Nephron (organoid): ENCODE data around the gene TTC21A.
A peak's percentile ranks its signal among the peaks of the same experiment; 100 is the strongest.

Experiments
- H3K27ac Mint-ChIP-seq, 3 experiments: 2 replicates each; pipeline ENCODE4 v1.8.0; 2020; ENCODE audit warnings: mixed read lengths in 3 of 3, mild to moderate bottlenecking in 2 of 3, moderate library complexity in 1 of 3
- H3K27me3 Mint-ChIP-seq: 2 replicates; pipeline ENCODE4 v1.8.0; 2021; ENCODE audit warnings: low read depth, mild to moderate bottlenecking, moderate library complexity, mixed read lengths
- H3K36me3 Mint-ChIP-seq: 2 replicates; pipeline ENCODE4 v1.8.0; 2020; ENCODE audit warnings: low read depth, mixed read lengths
- H3K4me1 Mint-ChIP-seq: 2 replicates; pipeline ENCODE4 v1.8.0; 2020; ENCODE audit warnings: mixed read lengths
- H3K4me3 Mint-ChIP-seq, 3 experiments: 2 replicates each; pipeline ENCODE4 v1.8.0; 2020; ENCODE audit warnings: mild to moderate bottlenecking in 3 of 3, mixed read lengths in 3 of 3, moderate library complexity in 2 of 3
- H3K9me3 Mint-ChIP-seq: 2 replicates; pipeline ENCODE4 v1.8.0; 2020; ENCODE audit warnings: mixed read lengths
- CTCF ChIP-seq, 3 experiments: fragments of 200-600 bp; sonication (generic); IDR thresholded peaks; one replicate each; pipeline ENCODE4 v1.5.0; 2021; ENCODE audit warnings: antibody characterized with exemption in 3 of 3; ENCODE audit not compliant: unreplicated experiment in 3 of 3

The TTC21A gene

GRCh38 chr3:39086144-39086543 is 21.3 kb upstream of the TTC21A start:
- H3K36me3 Mint-ChIP-seq, result peaks cover 78% of the 10 kb centered on the region
- TF ChIP-seq CTCF (IDR thresholded peaks at IDR 0.05; ENCODE audit: unreplicated experiment in 3 of 3), result no peak
- H3K27ac Mint-ChIP-seq, result no peak overlapping the region
- H3K9me3 Mint-ChIP-seq, result no peaks in the 10 kb centered on the region
- H3K4me3 Mint-ChIP-seq, result no peak overlapping the region
- no peaks in the 10 kb centered on the region for H3K27me3 Mint-ChIP-seq
- H3K4me1 Mint-ChIP-seq, result peaks cover 3% of the 10 kb centered on the region

DNA sequence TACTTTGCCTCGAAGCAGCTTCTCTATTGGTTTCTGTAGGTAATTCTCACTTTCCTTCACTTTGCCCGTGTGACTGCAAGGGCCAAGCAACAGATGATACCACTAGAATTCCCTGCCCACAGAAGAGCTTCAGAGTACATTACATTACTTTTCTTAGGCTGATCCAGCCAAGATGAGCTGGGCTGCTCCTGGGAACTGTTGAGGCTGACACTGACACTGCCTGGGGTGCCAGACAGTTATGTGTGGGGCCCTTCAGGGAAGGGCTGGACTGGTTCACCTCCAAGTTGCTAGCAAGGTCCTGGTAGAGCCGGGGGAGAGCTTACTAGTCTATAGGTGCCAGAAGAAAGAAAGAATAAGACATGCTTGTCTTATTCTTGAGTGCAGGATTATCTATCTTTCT is 19.0 kb upstream of the TTC21A start:
- Mint-ChIP-seq H3K36me3 (peaks cover 70% of the 10 kb centered on the region), H3K4me1 (peaks cover 3% of the 10 kb centered on the region), H3K27ac (peak overlapping the region; percentile 12 to 82 (median 44)), H3K9me3 (no peaks in the 10 kb centered on the region), H3K27me3 (no peaks in the 10 kb centered on the region), H3K4me3 (no peak overlapping the region)
- no peak for TF ChIP-seq CTCF (IDR thresholded peaks at IDR 0.05; ENCODE audit: unreplicated experiment in 3 of 3)

- TF ChIP-seq CTCF (IDR thresholded peaks at IDR 0.05; ENCODE audit: unreplicated experiment in 3 of 3), result no peak
- Mint-ChIP-seq H3K4me1 (peaks cover 3% of the 10 kb centered on the region), H3K4me3 (no peak overlapping the region), H3K9me3 (no peaks in the 10 kb centered on the region), H3K27me3 (no peaks in the 10 kb centered on the region), H3K27ac (peak overlapping the region in 1 of 3 experiments; percentile 82), H3K36me3 (peaks cover 69% of the 10 kb centered on the region)
Observed at GRCh38 chr3:39088889-39089288, 18.6 kb upstream of the TTC21A start.

DNA sequence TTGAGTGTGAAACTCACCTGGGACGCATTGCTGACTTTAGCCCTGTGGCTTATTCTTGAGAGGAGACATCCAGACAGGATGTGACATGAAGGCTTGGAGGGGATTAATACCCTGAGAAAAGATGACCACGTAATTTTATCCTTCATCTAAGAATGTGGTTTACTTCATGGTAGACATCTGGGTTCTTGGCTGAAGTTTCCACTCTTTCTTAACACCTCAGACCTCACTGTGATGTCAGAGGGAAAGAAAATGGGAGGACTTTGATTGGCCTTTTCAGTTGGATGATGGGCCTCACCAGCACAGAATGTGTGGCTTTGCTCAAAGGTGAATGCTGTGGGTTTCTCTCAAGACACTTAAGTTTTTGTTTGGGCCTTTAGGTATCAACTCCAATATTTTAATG is 16.6 kb upstream of the TTC21A start:
- Mint-ChIP-seq H3K27me3 (no peaks in the 10 kb centered on the region), H3K4me3 (no peak overlapping the region), H3K4me1 (peaks cover 17% of the 10 kb centered on the region), H3K36me3 (peaks cover 80% of the 10 kb centered on the region), H3K9me3 (no peaks in the 10 kb centered on the region), H3K27ac (no peak overlapping the region)
- no peak for TF ChIP-seq CTCF (IDR thresholded peaks at IDR 0.05; ENCODE audit: unreplicated experiment in 3 of 3)

DNA sequence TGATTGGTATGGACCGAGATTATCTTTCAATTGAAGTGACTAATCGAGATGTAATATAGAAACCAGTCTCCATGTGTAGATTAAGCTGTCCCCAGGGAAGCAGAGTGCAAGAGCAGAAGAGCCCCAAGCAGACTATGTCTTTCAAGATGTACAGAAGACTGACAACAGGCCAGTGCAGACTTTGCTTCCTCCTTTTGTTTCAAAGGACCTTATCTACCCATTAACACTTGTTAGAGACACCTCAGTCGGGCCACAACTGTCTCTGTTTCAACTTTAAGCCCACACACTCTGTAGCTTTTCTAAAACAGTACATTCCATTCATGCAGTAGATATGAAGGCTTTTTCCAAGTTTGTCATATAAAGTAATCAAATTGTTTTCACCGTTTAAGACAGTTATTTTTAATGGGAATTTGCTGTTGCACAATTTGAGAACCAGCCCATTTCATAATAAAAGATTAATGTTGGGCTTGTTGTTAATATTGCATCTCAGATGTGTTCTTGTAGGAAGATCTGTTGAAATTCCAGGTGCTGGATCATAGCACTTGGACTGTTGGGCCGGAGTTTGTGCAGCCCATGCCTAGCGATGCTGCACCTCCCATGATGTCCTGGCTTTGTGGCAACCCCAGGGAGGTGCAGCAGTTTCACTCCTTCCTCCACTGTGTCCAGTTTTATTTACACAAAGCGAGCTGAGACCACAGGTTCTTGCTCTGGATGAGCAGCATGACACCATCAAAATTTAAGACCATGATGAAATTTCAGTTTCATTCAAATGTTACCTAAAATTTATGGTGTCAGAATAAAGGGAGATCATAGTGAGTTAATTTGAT is 12.4 kb upstream of the TTC21A start:
- Mint-ChIP-seq H3K27me3 (no peaks in the 10 kb centered on the region), H3K27ac (peak overlapping the region in 2 of 3 experiments; percentile 57 to 86), H3K4me1 (peaks cover 30% of the 10 kb centered on the region), H3K36me3 (peaks cover 55% of the 10 kb centered on the region), H3K9me3 (no peaks in the 10 kb centered on the region), H3K4me3 (no peak overlapping the region)
- no peak for TF ChIP-seq CTCF (IDR thresholded peaks at IDR 0.05; ENCODE audit: unreplicated experiment in 3 of 3)

DNA sequence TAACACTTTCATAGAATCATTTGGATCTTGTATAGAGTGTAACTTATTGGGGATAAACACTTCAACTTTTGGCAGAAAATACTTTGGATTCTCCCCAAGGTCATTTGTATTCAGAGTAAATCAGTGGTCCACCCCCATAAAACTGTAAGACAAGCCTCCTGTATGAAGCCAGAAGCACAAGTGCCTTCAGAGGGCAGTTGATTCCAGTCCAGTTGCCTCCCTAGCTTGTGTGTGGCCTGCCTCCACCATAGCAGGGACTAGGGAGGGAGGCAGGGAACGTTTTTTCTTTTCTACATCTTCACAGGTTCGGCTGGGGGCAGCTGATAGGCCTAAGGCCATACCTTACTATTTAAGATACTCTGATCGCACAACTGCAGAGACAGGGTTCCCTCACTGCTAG is 11.7 kb upstream of the TTC21A start:
- H3K4me1 Mint-ChIP-seq, result peaks cover 30% of the 10 kb centered on the region
- H3K27me3 Mint-ChIP-seq, result no peaks in the 10 kb centered on the region
- no peak overlapping the region for H3K4me3 Mint-ChIP-seq
- peak overlapping the region in 2 of 3 experiments; percentile 57 to 86 for H3K27ac Mint-ChIP-seq
- no peaks in the 10 kb centered on the region for H3K9me3 Mint-ChIP-seq
- TF ChIP-seq CTCF (IDR thresholded peaks at IDR 0.05; ENCODE audit: unreplicated experiment in 3 of 3), result no peak
- peaks cover 51% of the 10 kb centered on the region for H3K36me3 Mint-ChIP-seq
